NCI-H146 (cell line): ENCODE results near the gene ASTN2.

ENCODE experiments used
- DNase-seq: peaks from one replicate; lab custom pipeline; 2025; lab: John Stamatoyannopoulos, UW

The ASTN2 gene

GRCh38 chr9:117116084-117116483 lies 298.8 kb downstream of the ASTN2 start:
- DNase-seq: no peak

GRCh38 chr9:117114768-117115167 lies 300.1 kb downstream of the ASTN2 start:
- DNase-seq: no peak

- DNase-seq: no peak
Measured at GRCh38 chr9:117104716-117105495, 310.0 kb downstream of the ASTN2 start.

- no peak for DNase-seq
Measured at GRCh38 chr9:117104206-117104605, 310.7 kb downstream of the ASTN2 start.

GRCh38 chr9:117103438-117104110 lies 311.3 kb downstream of the ASTN2 start:
- no peak for DNase-seq

- no peak for DNase-seq
Measured at GRCh38 chr9:117101008-117101407, 313.8 kb downstream of the ASTN2 start.

- no peak for DNase-seq
Measured at GRCh38 chr9:117098331-117098730, 316.5 kb downstream of the ASTN2 start.

- no peak for DNase-seq
Measured at GRCh38 chr9:117097761-117098160, 317.1 kb downstream of the ASTN2 start.

GRCh38 chr9:117096138-117096537 lies 318.7 kb downstream of the ASTN2 start:
- DNase-seq: no peak

- DNase-seq: no peak
Measured at GRCh38 chr9:117095081-117095480, 319.8 kb downstream of the ASTN2 start.

- DNase-seq: no peak
Measured at GRCh38 chr9:117093891-117094844, 320.7 kb downstream of the ASTN2 start.

- DNase-seq: no peak
Measured at GRCh38 chr9:117092582-117092981, 322.3 kb downstream of the ASTN2 start.

GRCh38 chr9:117091529-117091928 lies 323.3 kb downstream of the ASTN2 start:
- DNase-seq: no peak

GRCh38 chr9:117088786-117089185 lies 326.1 kb downstream of the ASTN2 start:
- DNase-seq: no peak

- DNase-seq: no peak
Measured at GRCh38 chr9:117088140-117088539, 326.7 kb downstream of the ASTN2 start.

GRCh38 chr9:117084221-117084620 lies 330.6 kb downstream of the ASTN2 start:
- DNase-seq: no peak

GRCh38 chr9:117083559-117083958 lies 331.3 kb downstream of the ASTN2 start:
- no peak for DNase-seq

- DNase-seq: no peak
Measured at GRCh38 chr9:117081641-117082317, 333.1 kb downstream of the ASTN2 start.

- no peak for DNase-seq
Measured at GRCh38 chr9:117080765-117081390, 334.0 kb downstream of the ASTN2 start.

- peak; percentile 31 for DNase-seq
Measured at GRCh38 chr9:117076571-117077290, 338.1 kb downstream of the ASTN2 start.

GRCh38 chr9:117075636-117076035 lies 339.2 kb downstream of the ASTN2 start:
- DNase-seq: no peak
